K562 (cell line): ENCODE results near the gene SNRNP200. TPM values are rescaled to one million over a fixed set of nuclear protein-coding genes. Genes with fewer than 3 reads are reported as not detected.

ENCODE experiments used
- ARID1B ChIP-seq: fragments of 450-650 bp; IDR thresholded peaks from 2 replicates; pipeline ENCODE4 v1.6.1; 2016; ENCODE audit warnings: antibody characterized with exemption, mild to moderate bottlenecking, inconsistent platforms
- C11orf30 ChIP-seq: fragments of 450-650 bp; IDR thresholded peaks from 2 replicates; pipeline ENCODE4 v1.6.1; 2016; ENCODE audit warnings: low read depth, mild to moderate bottlenecking
- CBFB ChIP-seq: sonication (generic); formaldehyde crosslinking; IDR thresholded peaks from 2 replicates; pipeline ENCODE4 v1.4.0; 2020; ENCODE audit warnings: mild to moderate bottlenecking, missing genetic modification reagents
- CTBP1 ChIP-seq: fragments of 450-650 bp; IDR thresholded peaks from 2 replicates; pipeline ENCODE4 v1.6.1; 2016; ENCODE audit warnings: borderline replicate concordance
- ELF4 ChIP-seq: fragments of 450-650 bp; formaldehyde crosslinking; IDR thresholded peaks from 2 replicates; pipeline ENCODE4 v1.4.0; 2022; ENCODE audit warnings: missing genetic modification characterization
- ESRRA ChIP-seq: fragments of 450-650 bp; IDR thresholded peaks from 2 replicates; pipeline ENCODE4 v1.6.1; 2014; ENCODE audit warnings: low read depth, mild to moderate bottlenecking, moderate library complexity, borderline replicate concordance
- GATA2 ChIP-seq: sonication (generic); formaldehyde crosslinking; IDR thresholded peaks from 2 replicates; pipeline ENCODE4 v1.4.0; 2020; ENCODE audit warnings: mild to moderate bottlenecking, missing genetic modification reagents
- HDAC1 ChIP-seq, 2 experiments: fragments of 450-650 bp; IDR thresholded peaks; 2 replicates each; pipeline ENCODE4 v1.6.1; 2016 to 2017; ENCODE audit warnings: inconsistent platforms in 1 of 2, mild to moderate bottlenecking in 1 of 2, moderate library complexity in 1 of 2
- JUND ChIP-seq, 2 experiments: IDR thresholded peaks; 2 replicates in 1 of 2; 3 replicates in 1 of 2; pipeline ENCODE4 v1.6.1; 2011; ENCODE audit warnings: borderline replicate concordance in 2 of 2, low read depth in 2 of 2, low read length in 2 of 2, improper control_type of control experiment in 1 of 2, missing biosample characterization in 1 of 2, missing genetic modification characterization in 1 of 2, missing genetic modification reagents in 1 of 2
- MAZ ChIP-seq, 2 experiments: fragments of 450-650 bp in 1 of 2; sonication (generic) in 1 of 2; formaldehyde crosslinking; IDR thresholded peaks in 1 of 2; conservative IDR thresholded peaks in 1 of 2; 2 replicates each; pipeline versions ENCODE4 v1.4.0 to v1.5.0; 2020; ENCODE audit warnings: mild to moderate bottlenecking in 1 of 2, missing genetic modification reagents in 1 of 2
- MEF2A ChIP-seq: IDR thresholded peaks from 2 replicates; pipeline ENCODE4 v1.6.1; 2011; ENCODE audit warnings: low read depth, mild to moderate bottlenecking, low read length, moderate library complexity; ENCODE audit not compliant: control insufficient read depth
- MYBL2 ChIP-seq, 2 experiments: fragments of 450-650 bp in 1 of 2; sonication (generic) in 1 of 2; formaldehyde crosslinking in 1 of 2; IDR thresholded peaks; 2 replicates each; pipeline versions ENCODE4 v1.6.1 to v1.8.1; 2017 to 2022; ENCODE audit warnings: borderline replicate concordance in 1 of 2, inconsistent platforms in 1 of 2, low read depth in 1 of 2, mild to moderate bottlenecking in 1 of 2, missing genetic modification reagents in 1 of 2, moderate library complexity in 1 of 2
- NRF1 ChIP-seq, 2 experiments: fragments of 450-650 bp; IDR thresholded peaks in 1 of 2; conservative IDR thresholded peaks in 1 of 2; 2 replicates each; pipeline ENCODE4 v1.6.1; 2014; ENCODE audit warnings: mild to moderate bottlenecking in 2 of 2
- PKNOX1 ChIP-seq: fragments of 450-650 bp; IDR thresholded peaks from 2 replicates; pipeline ENCODE4 v1.6.1; 2016
- PURB ChIP-seq: sonication (generic); formaldehyde crosslinking; IDR thresholded peaks from 2 replicates; pipeline ENCODE4 v1.9.0; 2021; ENCODE audit warnings: low read depth, mild to moderate bottlenecking, missing genetic modification reagents
- TEAD1 ChIP-seq, 2 experiments: fragments of 450-650 bp in 1 of 2; sonication (generic) in 1 of 2; formaldehyde crosslinking; IDR thresholded peaks; 2 replicates each; pipeline versions ENCODE4 v1.4.0 to v1.8.0; 2020 to 2022; ENCODE audit warnings: mild to moderate bottlenecking in 2 of 2, missing genetic modification reagents in 1 of 2
- ZNF316 ChIP-seq: fragments of 450-650 bp; IDR thresholded peaks from 2 replicates; pipeline ENCODE4 v1.6.1; 2016
- ZNF436 ChIP-seq: fragments of 250-450, 450-650 bp; sonication (Bioruptor Pico); formaldehyde crosslinking; IDR thresholded peaks from 2 replicates; pipeline ENCODE4 v1.7.0; 2020; ENCODE audit warnings: mild to moderate bottlenecking
- ZNF76 ChIP-seq: fragments of 250-450 bp; sonication (Bioruptor Pico); IDR thresholded peaks from 2 replicates; pipeline ENCODE4 v1.4.0; 2020; ENCODE audit warnings: mild to moderate bottlenecking, moderate library complexity, borderline replicate concordance
- polyA plus RNA-seq, 8 experiments: library from polyadenylated mRNA; depleted of rRNA in 4 of 8; stranded (reverse) in 5 of 8; unstranded in 3 of 8; fragments of >200 nt; fragmentation: Nextera tagmentation in 2 of 8; fragmentation: Illumina TruSeq in 1 of 8; extraction: Ambion mirVana in 2 of 8; extraction: Trizol in 1 of 8; gene quantifications; 2 replicates each; pipeline versions ENCODE4 v1.2.1 to v1.2.3, GENCODE V29; 2011 to 2014; ENCODE audit warnings: inconsistent platforms in 1 of 8, missing spikeins in 1 of 8
- total RNA-seq, 7 experiments: library from RNA; depleted of rRNA in 6 of 7; stranded (reverse); fragments of >200 nt in 6 of 7; fragmentation: Illumina TruSeq in 2 of 7; extraction: Trizol in 2 of 7; gene quantifications; 2 replicates each; pipeline versions ENCODE4 v1.2.1 to v1.2.3, GENCODE V29; 2011 to 2021; ENCODE audit warnings: low replicate concordance in 1 of 7
- TF ChIP-seq, protein P1 (sequence below): conservative IDR thresholded peaks from 2 replicates; pipeline ENCODE4 v1.6.1; 2011; ENCODE audit warnings: low read depth, mild to moderate bottlenecking, low read length; ENCODE audit not compliant: control insufficient read depth

SNRNP200 gene
- total and polyA plus RNA-seq, 9 of the 15 experiments (the other 6 are each of a cell fraction or from before 2014, with no cell fraction given): 76.1 to 231 (median 155) TPM

DNA sequence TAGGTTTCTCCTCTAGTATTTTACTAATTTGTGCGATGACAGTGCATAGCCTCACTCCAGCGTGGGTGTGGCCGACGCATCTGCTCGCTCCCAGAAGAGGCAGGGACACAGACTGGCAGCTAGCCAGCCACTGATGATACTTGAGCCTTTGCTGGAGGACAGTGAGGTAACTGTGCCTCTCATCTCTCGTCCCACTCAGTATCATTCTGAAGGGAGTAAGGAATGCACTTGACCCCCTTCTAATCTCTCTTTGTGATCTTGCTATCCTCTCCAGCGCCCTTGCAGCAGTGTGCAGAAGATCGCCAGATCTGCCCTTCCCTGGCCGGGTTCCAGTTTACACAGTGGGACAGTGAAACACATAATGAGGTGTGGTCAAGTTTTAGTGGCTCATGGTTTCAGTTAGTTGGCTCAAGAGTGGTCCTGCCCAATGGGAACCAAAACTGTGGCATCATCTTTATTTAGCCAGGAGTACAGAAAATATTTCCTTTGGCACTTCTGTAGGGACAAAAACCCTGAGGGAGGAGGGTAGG is 47.8 kb upstream of the SNRNP200 start (continued):
- TF ChIP-seq, protein P1, sequence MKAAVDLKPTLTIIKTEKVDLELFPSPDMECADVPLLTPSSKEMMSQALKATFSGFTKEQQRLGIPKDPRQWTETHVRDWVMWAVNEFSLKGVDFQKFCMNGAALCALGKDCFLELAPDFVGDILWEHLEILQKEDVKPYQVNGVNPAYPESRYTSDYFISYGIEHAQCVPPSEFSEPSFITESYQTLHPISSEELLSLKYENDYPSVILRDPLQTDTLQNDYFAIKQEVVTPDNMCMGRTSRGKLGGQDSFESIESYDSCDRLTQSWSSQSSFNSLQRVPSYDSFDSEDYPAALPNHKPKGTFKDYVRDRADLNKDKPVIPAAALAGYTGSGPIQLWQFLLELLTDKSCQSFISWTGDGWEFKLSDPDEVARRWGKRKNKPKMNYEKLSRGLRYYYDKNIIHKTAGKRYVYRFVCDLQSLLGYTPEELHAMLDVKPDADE: no peak
- TF ChIP-seq JUND (IDR thresholded peaks at IDR 0.05; ENCODE audit: borderline replicate concordance, low read depth, low read length): peak; percentile 39; the same call in 1 of the 2 replicates
- 0 out of 3 replicates have a peak, but pooled peaks have one; percentile 40 for TF ChIP-seq JUND (tag; IDR thresholded peaks at IDR 0.05; ENCODE audit: borderline replicate concordance, low read depth, low read length)
- TF ChIP-seq HDAC1 (IDR thresholded peaks at IDR 0.05): peak in 1 of 2 experiments; percentile 34; a peak in 1 of 4 replicates
- peak in 1 of 2 experiments; percentile 48; a peak in 1 of 4 replicates for TF ChIP-seq TEAD1 (CRISPR knock-in tag; IDR thresholded peaks at IDR 0.05)
- TF ChIP-seq MEF2A: no peak
- peak; percentile 80 to 83 for TF ChIP-seq NRF1 (conservative IDR thresholded peaks at IDR 0.05 in 1 of 2, IDR thresholded peaks at IDR 0.05 in 1 of 2)
- TF ChIP-seq PKNOX1: peak; percentile 52
- 0 out of 2 replicates have a peak, but pooled peaks have one; percentile 36 for TF ChIP-seq CBFB
- no peak for TF ChIP-seq PURB (CRISPR knock-in tag)
- no peak for TF ChIP-seq MYBL2 (IDR thresholded peaks at IDR 0.05; ENCODE audit: low read depth)
- TF ChIP-seq MYBL2 (CRISPR knock-in tag; IDR thresholded peaks at IDR 0.05; ENCODE audit: borderline replicate concordance): no peak
- peak; percentile 99 for TF ChIP-seq CTBP1
- 0 out of 4 replicates have a peak, but pooled peaks of 1 of the 2 experiments have one; percentile 26 for TF ChIP-seq MAZ (CRISPR knock-in tag; conservative IDR thresholded peaks at IDR 0.05 in 1 of 2, IDR thresholded peaks at IDR 0.05 in 1 of 2)
- peak; percentile 74 for TF ChIP-seq C11orf30
- peak; percentile 47; the same call in 1 of the 2 replicates for TF ChIP-seq ARID1B
- no peak for TF ChIP-seq ZNF76 (CRISPR knock-in tag)
- no peak for TF ChIP-seq ZNF436 (CRISPR knock-in tag)
- peak; percentile 27; the same call in 1 of the 2 replicates for TF ChIP-seq GATA2 (CRISPR knock-in tag)
- TF ChIP-seq ZNF316: peak; percentile 43; the same call in 1 of the 2 replicates
- TF ChIP-seq ELF4 (CRISPR knock-in tag): no peak
- TF ChIP-seq ESRRA: 0 out of 2 replicates have a peak, but pooled peaks have one; percentile 12
